GM12878 (cell line): ENCODE results near the gene GEMIN7. TPM values are rescaled to one million over a fixed set of nuclear protein-coding genes. Genes with fewer than 3 reads are reported as not detected.
A peak's percentile ranks its signal among the peaks of the same experiment; 100 is the strongest.

ENCODE experiments used
- ATAC-seq: fragments of 200-7000 bp; cut with Tn5 transposase; 3 replicates; pipeline ENCODE4 v1.9.1; 2020; ENCODE audit warnings: mild to moderate bottlenecking, moderate library complexity
- BruUV-seq: library from RNA; stranded (reverse); fragments of 400-500 nt; replicated peaks from 2 replicates; lab custom pipeline; 2021; lab: Mats Ljungman, UMichigan
- CTCF ChIA-PET: fragments of 300-600 bp; sonication (Branson Sonifier 250); formaldehyde crosslinking; extraction: SDS; loops from one replicate; lab custom pipeline; 2021; ENCODE audit warnings: inconsistent platforms; lab: Yijun Ruan, JAX
- POLR2A ChIA-PET: fragments of 350-600 bp; formaldehyde crosslinking; extraction: SDS; loops from one replicate; lab custom pipeline; 2021; ENCODE audit warnings: inconsistent platforms; lab: Charles Lee
- RAD21 ChIA-PET: fragments of 300-600 bp; sonication (Branson Sonifier 250); formaldehyde crosslinking; loops from one replicate; lab custom pipeline; 2023; ENCODE audit warnings: antibody characterized with exemption; ENCODE audit not compliant: unreplicated experiment; lab: Charles Lee
- SMC1A ChIA-PET: fragments of 300-600 bp; sonication (Branson Sonifier 250); formaldehyde crosslinking; loops from one replicate; lab custom pipeline; 2023; ENCODE audit not compliant: unreplicated experiment, uncharacterized antibody; lab: Charles Lee
- DNase-seq: peaks from one replicate; pipeline ENCODE4 v3.0.0-alpha.2; 2011; ENCODE audit warnings: low read depth, low spot score
- FAIRE-seq: peaks from 3 replicates; lab custom pipeline; 2011; peaks lifted over from hg19 to GRCh38; lab: Jason Lieb, UNC
- H2AFZ ChIP-seq: 2 replicates; pipeline ENCODE4 v1.6.0; 2011; ENCODE audit warnings: low read depth, low read length, control low read depth; ENCODE audit not compliant: control insufficient read depth
- H3K27ac ChIP-seq: 2 replicates; pipeline ENCODE4 v1.5.1; 2011; ENCODE audit warnings: control low read depth; ENCODE audit not compliant: control insufficient read depth, insufficient read depth
- H3K27me3 ChIP-seq, 2 experiments: replicated peaks in 1 of 2; 2 replicates each; pipeline versions ENCODE4 v1.6.0 to v1.6.1; 2011; ENCODE audit warnings: low read length in 1 of 2; ENCODE audit not compliant: control insufficient read depth in 2 of 2, insufficient read depth in 2 of 2
- H3K36me3 ChIP-seq, 2 experiments: 2 replicates each; pipeline ENCODE4 v1.5.1; 2011; ENCODE audit warnings: low read length in 1 of 2; ENCODE audit not compliant: control insufficient read depth in 2 of 2, insufficient read depth in 2 of 2
- H3K4me1 ChIP-seq: 2 replicates; pipeline ENCODE4 v1.6.1; 2011; ENCODE audit warnings: mild to moderate bottlenecking, low read length, moderate library complexity, mixed read lengths; ENCODE audit not compliant: control insufficient read depth, insufficient read depth
- H3K4me2 ChIP-seq: 2 replicates; pipeline ENCODE4 v1.6.0; 2011; ENCODE audit warnings: control low read depth; ENCODE audit not compliant: control insufficient read depth, insufficient read depth
- H3K4me3 ChIP-seq: fragments of 200-600 bp; sonication (generic); 2 replicates; pipeline ENCODE4 v1.5.1; 2016
- H3K79me2 ChIP-seq: 2 replicates; pipeline ENCODE4 v1.6.0; 2011; ENCODE audit warnings: low read length; ENCODE audit not compliant: control insufficient read depth, insufficient read depth
- H3K9ac ChIP-seq: 2 replicates; pipeline ENCODE4 v1.8.0; 2011; ENCODE audit warnings: low read length, control low read depth, mixed read lengths; ENCODE audit not compliant: control insufficient read depth, insufficient read depth
- H3K9me3 ChIP-seq: replicated peaks from 3 replicates; pipeline ENCODE4 v1.5.1; 2011; ENCODE audit warnings: mild to moderate bottlenecking, low read length; ENCODE audit not compliant: control insufficient read depth, insufficient read depth
- H4K20me1 ChIP-seq: 2 replicates; pipeline ENCODE4 v1.6.0; 2011; ENCODE audit not compliant: control insufficient read depth, insufficient read depth
- CHD4 ChIP-seq: fragments of 200-600 bp; sonication (generic); IDR thresholded peaks from 2 replicates; pipeline ENCODE4 v1.6.1; 2016; ENCODE audit warnings: mild to moderate bottlenecking
- FOS ChIP-seq: IDR thresholded peaks from 3 replicates; pipeline ENCODE4 v1.6.1; 2011; ENCODE audit warnings: borderline replicate concordance; ENCODE audit not compliant: insufficient read length; ENCODE audit errors: extremely low read depth
- LARP7 ChIP-seq: fragments of 450-650 bp; IDR thresholded peaks from 2 replicates; pipeline ENCODE4 v1.6.1; 2017; ENCODE audit warnings: mild to moderate bottlenecking
- MTA2 ChIP-seq: fragments of 450-650 bp; IDR thresholded peaks from 2 replicates; pipeline ENCODE4 v1.6.1; 2016; ENCODE audit warnings: low read depth, mild to moderate bottlenecking, moderate library complexity
- MTA3 ChIP-seq: IDR thresholded peaks from 2 replicates; pipeline ENCODE4 v1.6.1; 2012; ENCODE audit warnings: low read length, inconsistent platforms, borderline replicate concordance
- NBN ChIP-seq: fragments of 450-650 bp; IDR thresholded peaks from 2 replicates; pipeline ENCODE4 v1.6.1; 2016
- NFYB ChIP-seq: IDR thresholded peaks from 2 replicates; pipeline ENCODE4 v1.6.1; 2011; ENCODE audit warnings: low read depth, mild to moderate bottlenecking, low read length, improper control_type of control experiment, moderate library complexity; ENCODE audit not compliant: insufficient read depth
- NR2F1 ChIP-seq: fragments of 450-650 bp; conservative IDR thresholded peaks from 2 replicates; pipeline ENCODE4 v1.6.1; 2017; ENCODE audit warnings: mild to moderate bottlenecking
- PML ChIP-seq: IDR thresholded peaks from 2 replicates; pipeline ENCODE4 v1.6.1; 2012; ENCODE audit warnings: low read length, inconsistent platforms
- POU2F2 ChIP-seq: IDR thresholded peaks from 3 replicates; pipeline ENCODE4 v1.6.1; 2011; ENCODE audit warnings: low read depth, mild to moderate bottlenecking, low read length, borderline replicate concordance
- RAD51 ChIP-seq: fragments of 450-650 bp; IDR thresholded peaks from 2 replicates; pipeline ENCODE4 v1.6.1; 2016; ENCODE audit warnings: moderate library complexity, mild to moderate bottlenecking, inconsistent platforms
- RFX5 ChIP-seq: IDR thresholded peaks from 2 replicates; pipeline ENCODE4 v1.6.1; 2011; ENCODE audit warnings: low read depth, low read length, improper control_type of control experiment
- SMARCA5 ChIP-seq: fragments of 450-650 bp; IDR thresholded peaks from 2 replicates; pipeline ENCODE4 v1.6.1; 2017; ENCODE audit warnings: mild to moderate bottlenecking
- STAT3 ChIP-seq: IDR thresholded peaks from 2 replicates; pipeline ENCODE4 v1.6.1; 2011; ENCODE audit warnings: low read depth, low read length, improper control_type of control experiment
- USF1 ChIP-seq: IDR thresholded peaks from 2 replicates; pipeline ENCODE4 v1.6.1; 2011; ENCODE audit warnings: borderline replicate concordance, low read depth, mild to moderate bottlenecking, moderate library complexity, mixed read lengths, low read length; ENCODE audit not compliant: insufficient read depth; ENCODE audit errors: extremely low read length
- YY1 ChIP-seq: IDR thresholded peaks from 2 replicates; pipeline ENCODE4 v1.6.1; 2011; ENCODE audit warnings: low read depth, mild to moderate bottlenecking, low read length
- WGBS: methylation state at CpG from one replicate; pipeline ENCODE4 v1.1.6; 2016; ENCODE audit warnings: low lambda C conversion rate; ENCODE audit not compliant: insufficient replicate concordance, insufficient coverage; ENCODE audit errors: missing lambda C conversion rate; 5-methylcytosine and 5-hydroxymethylcytosine counted together
- in situ Hi-C: fragments of 300-500 bp; cut with MboI; formaldehyde crosslinking; loops from 9 replicates; pipeline ENCODE4 v1.14.3; 2018; ENCODE audit warnings: mixed read lengths
- intact Hi-C: fragments of 100-400 bp; cut with micrococcal nuclease; formaldehyde crosslinking; loops from one replicate; pipeline ENCODE4 v1.14.2; 2022; ENCODE audit not compliant: unreplicated experiment
- polyA plus RNA-seq, 11 experiments: library from polyadenylated mRNA; depleted of rRNA in 4 of 11; unstranded in 6 of 11; stranded (reverse) in 5 of 11; fragments of >200 nt; fragmentation: Nextera tagmentation in 4 of 11; fragmentation: Illumina TruSeq in 1 of 11; extraction: Ambion mirVana in 4 of 11; extraction: Trizol in 1 of 11; gene quantifications; 1 replicate in 1 of 11; 2 replicates in 10 of 11; pipeline versions ENCODE4 v1.2.1 to v1.2.3, GENCODE V29; 2011 to 2016; ENCODE audit warnings: inconsistent platforms in 2 of 11, missing spikeins in 2 of 11, low read depth in 1 of 11
- total RNA-seq, 4 experiments: library from RNA; depleted of rRNA in 3 of 4; stranded (reverse); fragments of >200 nt in 3 of 4; fragmentation: Illumina TruSeq in 1 of 4; extraction: Trizol in 1 of 4; gene quantifications; 2 replicates each; pipeline versions ENCODE4 v1.2.1 to v1.2.3, GENCODE V29; 2013 to 2021
- TF ChIP-seq, protein P1 (sequence below): fragments of 450-650 bp; conservative IDR thresholded peaks from 2 replicates; pipeline ENCODE4 v1.6.1; 2017; ENCODE audit warnings: mild to moderate bottlenecking, moderate library complexity
- TF ChIP-seq, protein P2 (sequence below): IDR thresholded peaks from 2 replicates; pipeline ENCODE4 v1.6.1; 2011; ENCODE audit warnings: low read depth, low read length, improper control_type of control experiment, borderline replicate concordance
- TF ChIP-seq, protein P3 (sequence below): IDR thresholded peaks from 2 replicates; pipeline ENCODE4 v1.6.1; 2012; ENCODE audit warnings: low read depth, low read length, improper control_type of control experiment

GEMIN7 gene
- total and polyA plus RNA-seq, 10 of the 15 experiments (the other 5 are each of a cell fraction or from before 2014, with no cell fraction given): 21.1 to 76.7 (median 44.9) TPM

GRCh38 chr19:45136507-45137178, 57.6 kb downstream of the GEMIN7 start:
- peak overlapping the region; percentile 73 for H3K4me2 ChIP-seq
- BruUV-seq: TSS peak; percentile 94
- peaks cover 51% of the 10 kb centered on the region for H3K4me1 ChIP-seq
- no peak overlapping the region for H2AFZ ChIP-seq
- H3K27ac ChIP-seq: peak overlapping the region; percentile 97
- POLR2A ChIA-PET: interaction anchor here (0.5 to 4.5 kb wide), 20 partner anchors 11 to 994 kb away, joined by 3 to 33 read pairs (median 4); partner anchors contain the start of genes BLOC1S3, CLASRP, PPP1R37 and TRAPPC6A
- SMC1A ChIA-PET: interaction anchor here (0.9 to 4.0 kb wide), 13 partner anchors 10 to 112 kb away, joined by 3 to 39 read pairs (median 5); partner anchors contain the start of genes BLOC1S3, CLASRP, PPP1R37 and TRAPPC6A
- RAD21 ChIA-PET: interaction anchor here (0.8 to 2.7 kb wide), 17 partner anchors 9 to 112 kb away, joined by 3 to 21 read pairs (median 5); partner anchors contain the start of genes BLOC1S3, GEMIN7, PPP1R37 and TRAPPC6A
- in situ Hi-C loops (no loop called here), intact Hi-C loops (loop anchor here (1.0 to 5.0 kb wide), 4 partner anchors 28 to 201 kb away; partner anchors contain the start of genes GEMIN7 and ZNF296)
- no peak for DNase-seq
- peaks cover 31% of the 10 kb centered on the region for H3K79me2 ChIP-seq
- H3K27me3 ChIP-seq: no peaks in the 10 kb centered on the region
- FAIRE-seq: no peak
- peak overlapping the region; percentile 59 for H3K9ac ChIP-seq
- ATAC-seq: peak; percentile 73
- H3K9me3 ChIP-seq: no peaks in the 10 kb centered on the region
- peaks cover 3 to 8% of the 10 kb centered on the region in 2 experiments; a peak in 3 of 4 replicates for H3K36me3 ChIP-seq
- 41% methylated on average over 11 of the region's 12 CpGs for WGBS
- peak overlapping the region; percentile 39; the same call in 1 of the 2 replicates for H3K4me3 ChIP-seq
- H4K20me1 ChIP-seq: no peaks in the 10 kb centered on the region
- CTCF ChIA-PET: interaction anchor here (0.6 to 5.6 kb wide), 15 partner anchors 11 to 427 kb away, joined by 3 to 39 read pairs (median 6); partner anchors contain the start of genes BLOC1S3, GEMIN7, PPP1R37 and TRAPPC6A
- no peak for TF ChIP-seq MTA2
- TF ChIP-seq STAT3: no peak
- TF ChIP-seq NBN: no peak
- TF ChIP-seq, protein P1, sequence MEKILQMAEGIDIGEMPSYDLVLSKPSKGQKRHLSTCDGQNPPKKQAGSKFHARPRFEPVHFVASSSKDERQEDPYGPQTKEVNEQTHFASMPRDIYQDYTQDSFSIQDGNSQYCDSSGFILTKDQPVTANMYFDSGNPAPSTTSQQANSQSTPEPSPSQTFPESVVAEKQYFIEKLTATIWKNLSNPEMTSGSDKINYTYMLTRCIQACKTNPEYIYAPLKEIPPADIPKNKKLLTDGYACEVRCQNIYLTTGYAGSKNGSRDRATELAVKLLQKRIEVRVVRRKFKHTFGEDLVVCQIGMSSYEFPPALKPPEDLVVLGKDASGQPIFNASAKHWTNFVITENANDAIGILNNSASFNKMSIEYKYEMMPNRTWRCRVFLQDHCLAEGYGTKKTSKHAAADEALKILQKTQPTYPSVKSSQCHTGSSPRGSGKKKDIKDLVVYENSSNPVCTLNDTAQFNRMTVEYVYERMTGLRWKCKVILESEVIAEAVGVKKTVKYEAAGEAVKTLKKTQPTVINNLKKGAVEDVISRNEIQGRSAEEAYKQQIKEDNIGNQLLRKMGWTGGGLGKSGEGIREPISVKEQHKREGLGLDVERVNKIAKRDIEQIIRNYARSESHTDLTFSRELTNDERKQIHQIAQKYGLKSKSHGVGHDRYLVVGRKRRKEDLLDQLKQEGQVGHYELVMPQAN: no peak; the same call in 1 of the 2 replicates
- no peak for TF ChIP-seq YY1
- no peak for TF ChIP-seq CHD4
- TF ChIP-seq, protein P2, sequence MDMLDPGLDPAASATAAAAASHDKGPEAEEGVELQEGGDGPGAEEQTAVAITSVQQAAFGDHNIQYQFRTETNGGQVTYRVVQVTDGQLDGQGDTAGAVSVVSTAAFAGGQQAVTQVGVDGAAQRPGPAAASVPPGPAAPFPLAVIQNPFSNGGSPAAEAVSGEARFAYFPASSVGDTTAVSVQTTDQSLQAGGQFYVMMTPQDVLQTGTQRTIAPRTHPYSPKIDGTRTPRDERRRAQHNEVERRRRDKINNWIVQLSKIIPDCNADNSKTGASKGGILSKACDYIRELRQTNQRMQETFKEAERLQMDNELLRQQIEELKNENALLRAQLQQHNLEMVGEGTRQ: peak; percentile 20
- TF ChIP-seq RFX5: no peak
- no peak for TF ChIP-seq FOS
- peak; percentile 75 for TF ChIP-seq NR2F1
- TF ChIP-seq LARP7: no peak
- no peak for TF ChIP-seq MTA3
- TF ChIP-seq PML: no peak
- TF ChIP-seq POU2F2: 0 out of 3 replicates have a peak, but pooled peaks have one; percentile 17
- peak; percentile 22; the same call in 1 of the 2 replicates for TF ChIP-seq RAD51
- TF ChIP-seq, protein P3, sequence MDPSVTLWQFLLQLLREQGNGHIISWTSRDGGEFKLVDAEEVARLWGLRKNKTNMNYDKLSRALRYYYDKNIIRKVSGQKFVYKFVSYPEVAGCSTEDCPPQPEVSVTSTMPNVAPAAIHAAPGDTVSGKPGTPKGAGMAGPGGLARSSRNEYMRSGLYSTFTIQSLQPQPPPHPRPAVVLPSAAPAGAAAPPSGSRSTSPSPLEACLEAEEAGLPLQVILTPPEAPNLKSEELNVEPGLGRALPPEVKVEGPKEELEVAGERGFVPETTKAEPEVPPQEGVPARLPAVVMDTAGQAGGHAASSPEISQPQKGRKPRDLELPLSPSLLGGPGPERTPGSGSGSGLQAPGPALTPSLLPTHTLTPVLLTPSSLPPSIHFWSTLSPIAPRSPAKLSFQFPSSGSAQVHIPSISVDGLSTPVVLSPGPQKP: no peak
- no peak for TF ChIP-seq NFYB
- TF ChIP-seq USF1: peak; percentile 41
- TF ChIP-seq SMARCA5: 0 out of 2 replicates have a peak, but pooled peaks have one; percentile 50
